HG02623 (cell line): Measurements from ENCODE around the gene TAX1BP1.

ENCODE experiments used
- ATAC-seq: cut with Tn5 transposase; IDR thresholded peaks from one replicate; pipeline ENCODE4 v1.9.1; 2021; ENCODE audit warnings: moderate library complexity; ENCODE audit not compliant: unreplicated experiment

The TAX1BP1 gene

GRCh38 chr7:27739909-27740448, at the start of gene TAX1BP1:
Gene TAX1BP1, plus strand, starts transcription at chr7:27740162. Its CDS starts 8,363 bp downstream, at chr7:27748525.
- ATAC-seq, result peak; percentile 93

DNA sequence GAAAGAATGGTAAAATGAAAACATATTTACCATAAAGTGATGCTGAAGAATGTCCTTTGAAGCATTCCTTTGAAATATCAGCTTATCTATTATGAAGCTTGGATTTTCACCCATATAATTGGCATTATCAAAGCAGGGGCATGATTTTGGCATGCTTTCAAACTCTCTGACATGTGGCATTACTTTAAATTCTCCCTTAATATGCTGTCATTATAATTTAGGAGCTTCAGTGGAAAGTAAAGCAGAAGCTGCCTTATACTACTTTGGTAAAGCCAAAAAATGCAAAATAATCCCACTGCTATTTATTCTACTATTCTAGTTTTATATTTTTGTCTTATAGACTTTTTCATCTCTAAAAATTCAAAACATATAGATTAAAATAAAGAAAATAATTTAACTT, 49.3 kb upstream of the TAX1BP1 start:
- no peak for ATAC-seq

- ATAC-seq, result no peak
Measured at GRCh38 chr7:27693794-27694193, 46.2 kb upstream of the TAX1BP1 start.

DNA sequence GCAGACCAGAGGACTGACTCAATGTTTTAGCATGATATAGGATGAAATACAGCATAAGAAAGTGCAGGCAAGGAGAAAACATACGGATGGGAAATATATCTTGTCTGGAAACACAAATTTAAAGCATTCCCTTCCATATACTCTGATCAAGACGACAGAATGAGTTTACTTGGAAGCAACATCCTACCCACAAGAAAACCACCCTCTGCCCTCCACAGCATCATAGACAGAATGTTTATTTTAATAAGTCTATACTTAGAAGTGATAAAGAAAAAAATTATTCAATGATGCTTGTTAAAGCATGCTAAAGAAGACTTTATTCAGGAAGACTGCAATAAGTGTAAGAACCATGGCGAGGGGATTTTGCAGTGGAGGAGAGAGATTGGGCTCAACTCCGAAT, 44.9 kb upstream of the TAX1BP1 start:
- no peak for ATAC-seq

GRCh38 chr7:27697861-27698430, 42.0 kb upstream of the TAX1BP1 start:
- peak; percentile 84 for ATAC-seq

DNA sequence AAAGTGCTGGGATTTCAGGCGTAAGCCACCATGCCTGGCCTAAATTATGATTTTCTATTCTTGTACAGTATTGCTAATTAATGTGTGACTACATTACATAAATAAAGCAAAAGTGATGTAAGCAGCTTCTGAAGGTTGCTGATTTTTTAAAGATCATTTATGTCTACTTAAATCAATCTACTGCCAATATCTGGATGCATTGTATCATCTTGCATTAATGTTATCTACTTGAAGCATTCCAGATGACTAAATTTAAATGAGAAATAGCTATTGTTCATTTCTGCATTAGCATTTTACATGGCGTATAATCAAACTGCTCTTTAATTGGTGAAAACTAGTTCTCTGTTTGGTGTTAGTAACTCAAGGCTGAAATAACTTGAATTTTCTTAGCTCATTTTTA, 40.2 kb upstream of the TAX1BP1 start:
- no peak for ATAC-seq

- no peak for ATAC-seq
Measured at GRCh38 chr7:27700501-27700900, 39.5 kb upstream of the TAX1BP1 start.

- ATAC-seq, result no peak
Measured at GRCh38 chr7:27703181-27703580, 36.8 kb upstream of the TAX1BP1 start.

DNA sequence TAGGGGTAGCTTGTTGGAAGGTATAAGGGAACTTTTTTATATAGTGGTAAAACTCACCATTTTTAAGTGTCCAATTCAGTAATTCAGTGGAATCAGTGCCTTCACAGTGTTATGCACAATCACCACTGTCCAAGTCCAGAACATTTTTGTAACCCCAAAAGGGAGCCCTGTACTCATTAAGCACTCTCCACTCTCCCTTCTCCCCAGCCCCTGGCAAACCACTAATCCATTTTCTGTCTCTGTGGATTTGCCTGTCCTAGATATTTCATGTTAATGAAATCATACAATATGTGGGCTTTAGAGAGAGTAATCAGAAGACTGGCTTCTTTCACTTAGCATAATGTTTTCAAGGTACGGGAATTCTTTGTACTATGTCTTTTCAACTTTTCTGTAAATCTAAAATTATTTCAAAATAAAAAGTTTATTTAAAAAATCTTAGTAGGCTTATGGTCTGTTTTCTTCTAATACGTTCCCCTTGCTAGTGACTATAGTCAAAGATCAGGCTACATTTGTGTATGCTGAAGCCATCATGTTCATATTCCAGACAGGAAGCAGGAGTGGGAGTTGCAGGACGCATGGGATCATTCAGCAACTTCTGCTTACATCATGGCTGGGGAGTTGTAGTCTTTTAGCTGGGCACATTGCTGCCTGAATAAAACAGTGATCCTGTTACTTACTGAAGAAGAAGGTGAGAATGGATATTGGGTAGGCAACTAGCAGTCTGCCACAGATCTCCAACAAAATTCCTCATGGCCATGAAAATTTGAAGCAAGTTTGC, 35.4 kb upstream of the TAX1BP1 start:
- no peak for ATAC-seq

- ATAC-seq, result no peak
Measured at GRCh38 chr7:27705200-27705594, 34.8 kb upstream of the TAX1BP1 start.

- ATAC-seq, result no peak
Measured at GRCh38 chr7:27708485-27708884, 31.5 kb upstream of the TAX1BP1 start.

- ATAC-seq, result no peak
Measured at GRCh38 chr7:27709137-27710075, 30.6 kb upstream of the TAX1BP1 start.

- ATAC-seq, result no peak
Measured at GRCh38 chr7:27712217-27712616, 27.7 kb upstream of the TAX1BP1 start.

DNA sequence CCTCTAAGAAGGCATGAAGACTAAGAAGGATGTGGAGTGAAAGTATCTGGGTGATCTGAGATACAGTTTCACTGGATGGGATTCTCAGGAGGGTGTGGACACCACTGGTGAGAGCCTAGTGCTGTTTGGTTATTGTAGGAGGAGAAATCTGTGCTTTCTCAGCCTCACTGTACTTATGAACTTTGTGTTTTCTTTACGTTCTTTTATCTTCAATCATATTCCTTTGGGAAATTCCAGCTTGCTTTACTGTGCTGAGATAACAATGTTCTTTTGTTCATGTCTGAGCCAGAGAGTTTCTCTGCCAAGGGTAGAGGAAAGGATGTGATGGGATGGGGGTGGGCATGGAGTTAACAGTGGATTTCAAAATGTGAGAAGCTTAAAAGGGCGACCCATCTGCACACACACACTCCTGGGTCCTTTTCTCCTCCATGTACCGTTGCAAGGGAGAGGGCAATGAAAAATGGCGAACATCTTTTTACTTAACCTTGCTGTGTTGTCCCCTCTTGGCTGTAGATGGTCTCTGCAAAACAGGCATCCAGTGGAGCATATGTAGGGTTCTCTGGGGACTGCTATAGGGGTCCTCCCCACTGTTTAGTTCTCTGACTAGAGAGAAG, 25.0 kb upstream of the TAX1BP1 start:
- no peak for ATAC-seq

DNA sequence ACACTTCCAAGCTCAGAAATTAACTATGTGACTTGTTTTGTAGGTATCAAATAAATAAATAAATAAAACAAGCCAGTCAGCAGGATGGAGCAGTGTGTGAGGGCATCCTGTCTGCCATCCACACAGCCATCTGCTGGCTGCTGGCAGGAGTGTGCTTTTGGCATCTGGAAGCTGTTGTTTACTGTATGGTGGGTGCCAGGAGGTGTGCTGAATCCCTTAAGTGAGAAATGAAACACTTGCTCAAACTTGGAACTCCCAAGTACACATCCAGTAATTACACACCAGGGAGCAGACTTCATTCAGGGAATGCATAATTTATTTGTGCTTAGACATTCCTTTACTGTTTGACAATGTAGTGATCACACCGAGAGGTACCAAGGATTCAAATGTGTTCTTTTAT, 16.9 kb upstream of the TAX1BP1 start:
- ATAC-seq, result no peak

GRCh38 chr7:27727058-27727457, 12.9 kb upstream of the TAX1BP1 start:
- ATAC-seq, result no peak

DNA sequence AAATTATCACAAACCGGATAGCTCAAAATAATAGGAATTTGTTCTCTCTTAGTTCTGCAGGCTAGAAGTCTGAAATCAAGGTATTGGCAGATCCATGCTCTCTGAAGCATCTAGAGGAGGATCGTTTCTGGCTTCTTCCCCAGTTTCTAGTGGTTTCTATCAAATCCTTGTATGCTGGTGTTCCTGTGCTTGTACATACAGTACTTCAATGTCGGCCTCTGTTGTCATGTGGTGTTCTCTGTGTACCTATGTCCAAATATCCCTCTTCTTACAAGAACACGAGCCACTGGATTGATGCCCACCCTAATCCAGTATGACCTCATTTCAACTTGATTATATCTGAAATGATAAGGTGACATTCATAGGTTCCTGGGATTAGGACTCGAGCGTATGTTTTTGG, 9.8 kb upstream of the TAX1BP1 start:
- no peak for ATAC-seq

DNA sequence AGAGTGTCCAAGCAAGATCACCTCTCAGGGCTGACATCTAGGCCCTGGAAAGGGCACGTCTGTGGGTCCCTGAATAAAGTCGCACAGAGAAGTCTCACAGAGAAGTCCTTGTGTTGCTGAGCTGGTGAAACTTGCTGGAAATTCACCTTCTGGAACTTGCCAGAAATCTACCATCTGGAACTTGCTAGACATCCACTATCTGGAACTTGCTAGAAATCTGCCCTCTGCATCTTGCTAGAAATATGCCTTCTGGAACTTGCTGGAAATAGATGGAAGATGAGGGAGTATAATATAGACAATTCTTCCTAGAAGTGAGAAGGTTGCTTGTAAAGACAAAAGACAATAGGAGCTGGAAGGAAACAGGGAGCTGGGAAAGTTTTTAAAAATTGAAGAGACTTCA, 5.4 kb upstream of the TAX1BP1 start:
- no peak for ATAC-seq

- no peak for ATAC-seq
Measured at GRCh38 chr7:27735165-27735564, 4.8 kb upstream of the TAX1BP1 start.

DNA sequence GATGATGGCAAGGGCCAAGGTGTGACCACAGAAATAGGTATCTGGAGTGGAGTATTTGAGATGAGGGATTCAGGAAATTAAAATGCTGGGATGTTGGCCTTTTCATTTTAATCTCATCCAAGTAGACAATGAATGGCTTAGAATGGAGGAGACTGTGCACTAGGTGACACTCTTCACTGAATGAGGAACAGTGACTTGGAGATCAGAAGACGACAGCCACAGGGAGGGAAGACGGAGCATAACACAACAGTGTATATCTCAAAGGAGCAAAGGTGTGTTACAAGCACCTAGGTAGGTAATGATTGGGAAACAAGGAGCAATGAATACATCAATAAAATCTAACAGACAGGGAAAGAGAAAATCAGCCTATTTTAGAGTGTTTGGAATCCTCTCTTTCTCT, 4.1 kb upstream of the TAX1BP1 start:
- ATAC-seq, result no peak

DNA sequence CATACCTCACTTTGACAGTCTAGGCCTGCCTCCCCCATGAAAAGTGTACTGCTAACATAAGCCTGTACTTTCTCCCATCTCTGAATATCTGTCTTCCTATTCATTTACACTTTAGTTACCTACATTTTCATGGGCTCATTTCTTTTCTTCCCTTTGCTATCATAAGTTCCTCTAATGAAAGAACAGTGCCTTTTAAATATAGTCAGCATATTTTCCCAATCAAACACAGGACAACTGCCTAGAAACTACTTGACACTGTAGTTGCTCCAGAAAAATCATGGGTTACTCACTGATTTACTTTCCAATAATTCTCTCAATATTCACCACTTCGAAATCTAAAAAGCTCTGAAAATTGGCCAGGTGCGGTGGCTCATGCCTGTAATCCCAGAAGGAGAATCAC, 2.8 kb upstream of the TAX1BP1 start:
- no peak for ATAC-seq
